HepG2 (cell line): ENCODE data around the gene C1orf116. TPM values are rescaled to one million over a fixed set of nuclear protein-coding genes. Genes with fewer than 3 reads are reported as not detected.

ENCODE experiments used
- ARNTL ChIP-seq: sonication (generic); formaldehyde crosslinking; IDR thresholded peaks from 2 replicates; pipeline ENCODE4 v1.4.0; 2020; ENCODE audit warnings: mild to moderate bottlenecking, missing genetic modification reagents
- FOXK1 ChIP-seq: sonication (generic); formaldehyde crosslinking; IDR thresholded peaks from 2 replicates; pipeline ENCODE4 v1.4.0; 2020; ENCODE audit warnings: low read depth, missing genetic modification reagents, borderline replicate concordance
- GABPA ChIP-seq, 2 experiments: IDR thresholded peaks; 2 replicates each; pipeline ENCODE4 v1.6.1; 2011 to 2016; ENCODE audit warnings: low read depth in 2 of 2, low read length in 1 of 2, missing biosample characterization in 1 of 2, missing genetic modification characterization in 1 of 2
- KAT7 ChIP-seq: IDR thresholded peaks from 2 replicates; pipeline ENCODE4 v1.6.1; 2018; ENCODE audit warnings: borderline replicate concordance, missing compliant biosample characterization
- KDM6A ChIP-seq: IDR thresholded peaks from 2 replicates; pipeline ENCODE4 v1.6.1; 2016; ENCODE audit warnings: low read depth
- KLF11 ChIP-seq: IDR thresholded peaks from 2 replicates; pipeline ENCODE4 v1.6.1; 2016; ENCODE audit warnings: missing compliant biosample characterization
- KLF16 ChIP-seq, 2 experiments: sonication (generic) in 1 of 2; formaldehyde crosslinking in 1 of 2; IDR thresholded peaks; 2 replicates each; pipeline versions ENCODE4 v1.6.1 to v1.8.0; 2016 to 2023; ENCODE audit warnings: missing genetic modification reagents in 2 of 2, missing compliant biosample characterization in 1 of 2
- MTF1 ChIP-seq: sonication (generic); formaldehyde crosslinking; IDR thresholded peaks from 2 replicates; pipeline ENCODE4 v1.5.0; 2020; ENCODE audit warnings: missing genetic modification reagents
- ONECUT2 ChIP-seq: sonication (generic); formaldehyde crosslinking; IDR thresholded peaks from 2 replicates; pipeline ENCODE4 v1.4.0; 2020; ENCODE audit warnings: missing genetic modification reagents
- ZNF549 ChIP-seq: sonication (generic); formaldehyde crosslinking; IDR thresholded peaks from 2 replicates; pipeline ENCODE4 v1.5.0; 2020; ENCODE audit warnings: missing genetic modification reagents
- polyA plus RNA-seq, 8 experiments: library from polyadenylated mRNA; depleted of rRNA in 3 of 8; stranded (reverse) in 7 of 8; unstranded in 1 of 8; fragments of >200 nt; fragmentation: Illumina TruSeq in 4 of 8; extraction: Trizol in 4 of 8; gene quantifications; 2 replicates each; pipeline versions ENCODE4 v1.2.1 to v1.2.3, GENCODE V29; 2011 to 2016; ENCODE audit warnings: low read depth in 4 of 8, missing spikeins in 1 of 8, mixed read lengths in 1 of 8; ENCODE audit not compliant: insufficient read depth in 1 of 8
- total RNA-seq, 5 experiments: library from RNA; depleted of rRNA; stranded (reverse); fragments of >200 nt; fragmentation: Illumina TruSeq; extraction: Trizol; gene quantifications; 2 replicates each; pipeline ENCODE4 v1.2.3, GENCODE V29; 2016; ENCODE audit warnings: low read depth in 1 of 5
- TF ChIP-seq, protein P1 (sequence below): sonication (generic); formaldehyde crosslinking; IDR thresholded peaks from 2 replicates; pipeline ENCODE4 v1.5.1; 2020; ENCODE audit warnings: mild to moderate bottlenecking, missing genetic modification reagents, moderate library complexity
- TF ChIP-seq, protein P2 (sequence below): sonication (generic); formaldehyde crosslinking; IDR thresholded peaks from 2 replicates; pipeline ENCODE4 v1.4.0; 2020; ENCODE audit warnings: missing genetic modification reagents, mild to moderate bottlenecking, borderline replicate concordance
- TF ChIP-seq, protein P3 (sequence below): sonication (generic); formaldehyde crosslinking; IDR thresholded peaks from 2 replicates; pipeline ENCODE4 v1.8.0; 2023; ENCODE audit warnings: mild to moderate bottlenecking, missing genetic modification reagents
- TF ChIP-seq, protein P4 (sequence below): sonication (generic); formaldehyde crosslinking; IDR thresholded peaks from 2 replicates; pipeline ENCODE4 v1.4.0; 2020; ENCODE audit warnings: missing genetic modification reagents
- TF ChIP-seq, protein P5 (sequence below): sonication (generic); formaldehyde crosslinking; IDR thresholded peaks from 2 replicates; pipeline ENCODE4 v1.4.0; 2020; ENCODE audit warnings: missing genetic modification reagents

The C1orf116 gene
- total and polyA plus RNA-seq, 2 of the 13 experiments (the other 11 are each of a cell fraction or from before 2014, with no cell fraction given), result 0.51 to 0.95 TPM

DNA sequence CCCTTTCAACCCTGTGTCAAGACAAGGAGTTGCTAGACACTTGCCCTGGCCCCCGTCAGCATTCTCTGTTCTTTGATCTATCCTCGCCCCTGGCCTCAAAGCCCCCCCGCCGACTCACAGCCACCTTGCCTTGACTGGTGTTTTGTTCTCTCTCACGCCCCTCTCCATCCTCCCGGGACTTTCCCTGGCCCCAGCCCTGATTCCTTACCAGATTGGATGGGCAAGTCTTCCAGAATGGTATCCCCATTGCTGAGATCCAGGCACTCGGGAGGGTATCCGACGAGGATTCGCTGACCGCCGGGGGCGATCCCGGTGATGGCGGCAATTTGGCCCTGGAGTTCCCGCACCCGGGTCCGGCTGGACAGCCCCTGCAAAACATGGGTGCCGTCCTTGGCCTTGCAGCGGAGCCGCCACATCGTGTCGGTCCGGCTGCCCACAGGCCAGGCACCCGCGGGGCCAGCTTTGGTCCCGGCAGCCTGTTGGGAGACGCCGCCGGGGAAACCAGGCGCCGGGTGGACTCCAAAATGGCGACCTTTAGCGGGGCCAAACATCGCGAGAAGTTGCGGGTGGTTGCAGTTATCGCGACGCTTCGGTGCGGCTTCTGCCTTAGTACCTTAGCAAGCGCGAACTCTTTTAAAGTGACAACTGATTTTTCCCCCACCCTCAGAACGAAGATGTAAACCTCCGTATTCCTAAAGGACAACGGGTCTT is 18.1 kb upstream of the C1orf116 start (continued):
- TF ChIP-seq, protein P1, sequence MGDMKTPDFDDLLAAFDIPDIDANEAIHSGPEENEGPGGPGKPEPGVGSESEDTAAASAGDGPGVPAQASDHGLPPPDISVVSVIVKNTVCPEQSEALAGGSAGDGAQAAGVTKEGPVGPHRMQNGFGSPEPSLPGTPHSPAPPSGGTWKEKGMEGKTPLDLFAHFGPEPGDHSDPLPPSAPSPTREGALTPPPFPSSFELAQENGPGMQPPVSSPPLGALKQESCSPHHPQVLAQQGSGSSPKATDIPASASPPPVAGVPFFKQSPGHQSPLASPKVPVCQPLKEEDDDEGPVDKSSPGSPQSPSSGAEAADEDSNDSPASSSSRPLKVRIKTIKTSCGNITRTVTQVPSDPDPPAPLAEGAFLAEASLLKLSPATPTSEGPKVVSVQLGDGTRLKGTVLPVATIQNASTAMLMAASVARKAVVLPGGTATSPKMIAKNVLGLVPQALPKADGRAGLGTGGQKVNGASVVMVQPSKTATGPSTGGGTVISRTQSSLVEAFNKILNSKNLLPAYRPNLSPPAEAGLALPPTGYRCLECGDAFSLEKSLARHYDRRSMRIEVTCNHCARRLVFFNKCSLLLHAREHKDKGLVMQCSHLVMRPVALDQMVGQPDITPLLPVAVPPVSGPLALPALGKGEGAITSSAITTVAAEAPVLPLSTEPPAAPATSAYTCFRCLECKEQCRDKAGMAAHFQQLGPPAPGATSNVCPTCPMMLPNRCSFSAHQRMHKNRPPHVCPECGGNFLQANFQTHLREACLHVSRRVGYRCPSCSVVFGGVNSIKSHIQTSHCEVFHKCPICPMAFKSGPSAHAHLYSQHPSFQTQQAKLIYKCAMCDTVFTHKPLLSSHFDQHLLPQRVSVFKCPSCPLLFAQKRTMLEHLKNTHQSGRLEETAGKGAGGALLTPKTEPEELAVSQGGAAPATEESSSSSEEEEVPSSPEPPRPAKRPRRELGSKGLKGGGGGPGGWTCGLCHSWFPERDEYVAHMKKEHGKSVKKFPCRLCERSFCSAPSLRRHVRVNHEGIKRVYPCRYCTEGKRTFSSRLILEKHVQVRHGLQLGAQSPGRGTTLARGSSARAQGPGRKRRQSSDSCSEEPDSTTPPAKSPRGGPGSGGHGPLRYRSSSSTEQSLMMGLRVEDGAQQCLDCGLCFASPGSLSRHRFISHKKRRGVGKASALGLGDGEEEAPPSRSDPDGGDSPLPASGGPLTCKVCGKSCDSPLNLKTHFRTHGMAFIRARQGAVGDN (CRISPR knock-in tag), result peak; percentile 84
- no peak for TF ChIP-seq ZNF549 (CRISPR knock-in tag)
- no peak for TF ChIP-seq KDM6A (CRISPR knock-in tag)
- TF ChIP-seq KLF16 (CRISPR knock-in tag; IDR thresholded peaks at IDR 0.05), result no peak
- TF ChIP-seq ARNTL (CRISPR knock-in tag), result 0 out of 2 replicates have a peak, but pooled peaks have one; percentile 46
- TF ChIP-seq GABPA (IDR thresholded peaks at IDR 0.05; ENCODE audit: low read depth, low read length), result no peak
- TF ChIP-seq GABPA (CRISPR knock-in tag; IDR thresholded peaks at IDR 0.05; ENCODE audit: low read depth), result no peak
- peak; percentile 38; the same call in 1 of the 2 replicates for TF ChIP-seq KAT7 (CRISPR knock-in tag)
- TF ChIP-seq ONECUT2 (CRISPR knock-in tag), result no peak
- 0 out of 2 replicates have a peak, but pooled peaks have one; percentile 8 for TF ChIP-seq FOXK1
- TF ChIP-seq, protein P2, sequence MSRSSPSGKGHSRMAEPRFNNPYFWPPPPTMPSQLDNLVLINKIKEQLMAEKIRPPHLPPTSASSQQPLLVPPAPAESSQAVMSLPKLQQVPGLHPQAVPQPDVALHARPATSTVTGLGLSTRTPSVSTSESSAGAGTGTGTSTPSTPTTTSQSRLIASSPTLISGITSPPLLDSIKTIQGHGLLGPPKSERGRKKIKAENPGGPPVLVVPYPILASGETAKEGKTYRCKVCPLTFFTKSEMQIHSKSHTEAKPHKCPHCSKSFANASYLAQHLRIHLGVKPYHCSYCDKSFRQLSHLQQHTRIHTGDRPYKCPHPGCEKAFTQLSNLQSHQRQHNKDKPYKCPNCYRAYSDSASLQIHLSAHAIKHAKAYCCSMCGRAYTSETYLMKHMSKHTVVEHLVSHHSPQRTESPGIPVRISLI (CRISPR knock-in tag), result peak; percentile 41; the same call in 1 of the 2 replicates
- TF ChIP-seq, protein P3, sequence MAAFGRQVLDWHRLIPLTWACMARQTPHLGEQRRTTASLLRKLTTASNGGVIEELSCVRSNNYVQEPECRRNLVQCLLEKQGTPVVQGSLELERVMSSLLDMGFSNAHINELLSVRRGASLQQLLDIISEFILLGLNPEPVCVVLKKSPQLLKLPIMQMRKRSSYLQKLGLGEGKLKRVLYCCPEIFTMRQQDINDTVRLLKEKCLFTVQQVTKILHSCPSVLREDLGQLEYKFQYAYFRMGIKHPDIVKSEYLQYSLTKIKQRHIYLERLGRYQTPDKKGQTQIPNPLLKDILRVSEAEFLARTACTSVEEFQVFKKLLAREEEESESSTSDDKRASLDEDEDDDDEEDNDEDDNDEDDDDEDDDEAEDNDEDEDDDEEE, result peak; percentile 43; the same call in 1 of the 2 replicates
- TF ChIP-seq, protein P4, sequence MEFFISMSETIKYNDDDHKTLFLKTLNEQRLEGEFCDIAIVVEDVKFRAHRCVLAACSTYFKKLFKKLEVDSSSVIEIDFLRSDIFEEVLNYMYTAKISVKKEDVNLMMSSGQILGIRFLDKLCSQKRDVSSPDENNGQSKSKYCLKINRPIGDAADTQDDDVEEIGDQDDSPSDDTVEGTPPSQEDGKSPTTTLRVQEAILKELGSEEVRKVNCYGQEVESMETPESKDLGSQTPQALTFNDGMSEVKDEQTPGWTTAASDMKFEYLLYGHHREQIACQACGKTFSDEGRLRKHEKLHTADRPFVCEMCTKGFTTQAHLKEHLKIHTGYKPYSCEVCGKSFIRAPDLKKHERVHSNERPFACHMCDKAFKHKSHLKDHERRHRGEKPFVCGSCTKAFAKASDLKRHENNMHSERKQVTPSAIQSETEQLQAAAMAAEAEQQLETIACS (CRISPR knock-in tag), result no peak
- TF ChIP-seq MTF1 (CRISPR knock-in tag), result no peak
- TF ChIP-seq, protein P5, sequence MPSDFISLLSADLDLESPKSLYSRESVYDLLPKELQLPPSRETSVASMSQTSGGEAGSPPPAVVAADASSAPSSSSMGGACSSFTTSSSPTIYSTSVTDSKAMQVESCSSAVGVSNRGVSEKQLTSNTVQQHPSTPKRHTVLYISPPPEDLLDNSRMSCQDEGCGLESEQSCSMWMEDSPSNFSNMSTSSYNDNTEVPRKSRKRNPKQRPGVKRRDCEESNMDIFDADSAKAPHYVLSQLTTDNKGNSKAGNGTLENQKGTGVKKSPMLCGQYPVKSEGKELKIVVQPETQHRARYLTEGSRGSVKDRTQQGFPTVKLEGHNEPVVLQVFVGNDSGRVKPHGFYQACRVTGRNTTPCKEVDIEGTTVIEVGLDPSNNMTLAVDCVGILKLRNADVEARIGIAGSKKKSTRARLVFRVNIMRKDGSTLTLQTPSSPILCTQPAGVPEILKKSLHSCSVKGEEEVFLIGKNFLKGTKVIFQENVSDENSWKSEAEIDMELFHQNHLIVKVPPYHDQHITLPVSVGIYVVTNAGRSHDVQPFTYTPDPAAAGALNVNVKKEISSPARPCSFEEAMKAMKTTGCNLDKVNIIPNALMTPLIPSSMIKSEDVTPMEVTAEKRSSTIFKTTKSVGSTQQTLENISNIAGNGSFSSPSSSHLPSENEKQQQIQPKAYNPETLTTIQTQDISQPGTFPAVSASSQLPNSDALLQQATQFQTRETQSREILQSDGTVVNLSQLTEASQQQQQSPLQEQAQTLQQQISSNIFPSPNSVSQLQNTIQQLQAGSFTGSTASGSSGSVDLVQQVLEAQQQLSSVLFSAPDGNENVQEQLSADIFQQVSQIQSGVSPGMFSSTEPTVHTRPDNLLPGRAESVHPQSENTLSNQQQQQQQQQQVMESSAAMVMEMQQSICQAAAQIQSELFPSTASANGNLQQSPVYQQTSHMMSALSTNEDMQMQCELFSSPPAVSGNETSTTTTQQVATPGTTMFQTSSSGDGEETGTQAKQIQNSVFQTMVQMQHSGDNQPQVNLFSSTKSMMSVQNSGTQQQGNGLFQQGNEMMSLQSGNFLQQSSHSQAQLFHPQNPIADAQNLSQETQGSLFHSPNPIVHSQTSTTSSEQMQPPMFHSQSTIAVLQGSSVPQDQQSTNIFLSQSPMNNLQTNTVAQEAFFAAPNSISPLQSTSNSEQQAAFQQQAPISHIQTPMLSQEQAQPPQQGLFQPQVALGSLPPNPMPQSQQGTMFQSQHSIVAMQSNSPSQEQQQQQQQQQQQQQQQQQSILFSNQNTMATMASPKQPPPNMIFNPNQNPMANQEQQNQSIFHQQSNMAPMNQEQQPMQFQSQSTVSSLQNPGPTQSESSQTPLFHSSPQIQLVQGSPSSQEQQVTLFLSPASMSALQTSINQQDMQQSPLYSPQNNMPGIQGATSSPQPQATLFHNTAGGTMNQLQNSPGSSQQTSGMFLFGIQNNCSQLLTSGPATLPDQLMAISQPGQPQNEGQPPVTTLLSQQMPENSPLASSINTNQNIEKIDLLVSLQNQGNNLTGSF (CRISPR knock-in tag), result no peak
- TF ChIP-seq KLF11, result no peak
